HL-60 (cell line): ENCODE data around the gene SELENOI.

Experiments
- GABPA ChIP-seq: IDR thresholded peaks from 2 replicates; pipeline ENCODE4 v1.6.1; 2012; ENCODE audit warnings: low read depth
- POLR2AphosphoS5 ChIP-seq: IDR thresholded peaks from 2 replicates; pipeline ENCODE4 v1.6.1; 2012; ENCODE audit warnings: low read depth
- TF ChIP-seq, protein P1 (sequence below): IDR thresholded peaks from 2 replicates; pipeline ENCODE4 v1.6.1; 2012; ENCODE audit warnings: low read depth; ENCODE audit not compliant: insufficient replicate concordance
- TF ChIP-seq, protein P2 (sequence below): IDR thresholded peaks from one replicate; pipeline ENCODE4 v1.5.1; 2011; ENCODE audit warnings: low read length, control low read depth, inconsistent platforms; ENCODE audit not compliant: insufficient read depth

DNA sequence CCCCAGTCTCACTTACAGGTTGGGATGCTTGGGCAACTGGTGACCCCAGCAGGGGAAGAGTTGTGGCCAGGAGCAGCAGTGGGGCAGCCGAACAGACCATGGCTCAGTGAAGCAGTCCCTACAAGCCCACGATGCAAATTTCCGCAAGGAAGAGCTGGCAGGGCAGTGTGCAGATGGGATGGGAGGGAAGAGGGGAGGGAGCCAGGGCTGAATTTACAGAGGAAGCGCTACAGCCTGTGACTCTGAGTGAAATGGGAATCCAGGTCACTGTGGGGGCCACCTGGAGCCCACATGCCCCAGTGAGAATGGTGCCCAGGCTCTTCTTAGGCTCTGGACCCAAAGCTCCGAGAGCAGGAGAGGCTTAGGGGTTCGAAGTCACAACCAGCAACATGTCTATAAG, 27.0 kb upstream of the SELENOI start:
- TF ChIP-seq, protein P1, sequence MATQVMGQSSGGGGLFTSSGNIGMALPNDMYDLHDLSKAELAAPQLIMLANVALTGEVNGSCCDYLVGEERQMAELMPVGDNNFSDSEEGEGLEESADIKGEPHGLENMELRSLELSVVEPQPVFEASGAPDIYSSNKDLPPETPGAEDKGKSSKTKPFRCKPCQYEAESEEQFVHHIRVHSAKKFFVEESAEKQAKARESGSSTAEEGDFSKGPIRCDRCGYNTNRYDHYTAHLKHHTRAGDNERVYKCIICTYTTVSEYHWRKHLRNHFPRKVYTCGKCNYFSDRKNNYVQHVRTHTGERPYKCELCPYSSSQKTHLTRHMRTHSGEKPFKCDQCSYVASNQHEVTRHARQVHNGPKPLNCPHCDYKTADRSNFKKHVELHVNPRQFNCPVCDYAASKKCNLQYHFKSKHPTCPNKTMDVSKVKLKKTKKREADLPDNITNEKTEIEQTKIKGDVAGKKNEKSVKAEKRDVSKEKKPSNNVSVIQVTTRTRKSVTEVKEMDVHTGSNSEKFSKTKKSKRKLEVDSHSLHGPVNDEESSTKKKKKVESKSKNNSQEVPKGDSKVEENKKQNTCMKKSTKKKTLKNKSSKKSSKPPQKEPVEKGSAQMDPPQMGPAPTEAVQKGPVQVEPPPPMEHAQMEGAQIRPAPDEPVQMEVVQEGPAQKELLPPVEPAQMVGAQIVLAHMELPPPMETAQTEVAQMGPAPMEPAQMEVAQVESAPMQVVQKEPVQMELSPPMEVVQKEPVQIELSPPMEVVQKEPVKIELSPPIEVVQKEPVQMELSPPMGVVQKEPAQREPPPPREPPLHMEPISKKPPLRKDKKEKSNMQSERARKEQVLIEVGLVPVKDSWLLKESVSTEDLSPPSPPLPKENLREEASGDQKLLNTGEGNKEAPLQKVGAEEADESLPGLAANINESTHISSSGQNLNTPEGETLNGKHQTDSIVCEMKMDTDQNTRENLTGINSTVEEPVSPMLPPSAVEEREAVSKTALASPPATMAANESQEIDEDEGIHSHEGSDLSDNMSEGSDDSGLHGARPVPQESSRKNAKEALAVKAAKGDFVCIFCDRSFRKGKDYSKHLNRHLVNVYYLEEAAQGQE, result no peak
- TF ChIP-seq, protein P2, sequence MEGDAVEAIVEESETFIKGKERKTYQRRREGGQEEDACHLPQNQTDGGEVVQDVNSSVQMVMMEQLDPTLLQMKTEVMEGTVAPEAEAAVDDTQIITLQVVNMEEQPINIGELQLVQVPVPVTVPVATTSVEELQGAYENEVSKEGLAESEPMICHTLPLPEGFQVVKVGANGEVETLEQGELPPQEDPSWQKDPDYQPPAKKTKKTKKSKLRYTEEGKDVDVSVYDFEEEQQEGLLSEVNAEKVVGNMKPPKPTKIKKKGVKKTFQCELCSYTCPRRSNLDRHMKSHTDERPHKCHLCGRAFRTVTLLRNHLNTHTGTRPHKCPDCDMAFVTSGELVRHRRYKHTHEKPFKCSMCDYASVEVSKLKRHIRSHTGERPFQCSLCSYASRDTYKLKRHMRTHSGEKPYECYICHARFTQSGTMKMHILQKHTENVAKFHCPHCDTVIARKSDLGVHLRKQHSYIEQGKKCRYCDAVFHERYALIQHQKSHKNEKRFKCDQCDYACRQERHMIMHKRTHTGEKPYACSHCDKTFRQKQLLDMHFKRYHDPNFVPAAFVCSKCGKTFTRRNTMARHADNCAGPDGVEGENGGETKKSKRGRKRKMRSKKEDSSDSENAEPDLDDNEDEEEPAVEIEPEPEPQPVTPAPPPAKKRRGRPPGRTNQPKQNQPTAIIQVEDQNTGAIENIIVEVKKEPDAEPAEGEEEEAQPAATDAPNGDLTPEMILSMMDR, result no peak
- TF ChIP-seq POLR2AphosphoS5, result no peak
- TF ChIP-seq GABPA, result no peak
